GM19193 (cell line): ENCODE results near the gene DCAKD.

Experiments
- POLR2A ChIP-seq: IDR thresholded peaks from 4 replicates; pipeline ENCODE4 v1.6.1; 2011; ENCODE audit not compliant: insufficient read depth, insufficient read length; ENCODE audit errors: extremely low read depth

The DCAKD gene

DNA sequence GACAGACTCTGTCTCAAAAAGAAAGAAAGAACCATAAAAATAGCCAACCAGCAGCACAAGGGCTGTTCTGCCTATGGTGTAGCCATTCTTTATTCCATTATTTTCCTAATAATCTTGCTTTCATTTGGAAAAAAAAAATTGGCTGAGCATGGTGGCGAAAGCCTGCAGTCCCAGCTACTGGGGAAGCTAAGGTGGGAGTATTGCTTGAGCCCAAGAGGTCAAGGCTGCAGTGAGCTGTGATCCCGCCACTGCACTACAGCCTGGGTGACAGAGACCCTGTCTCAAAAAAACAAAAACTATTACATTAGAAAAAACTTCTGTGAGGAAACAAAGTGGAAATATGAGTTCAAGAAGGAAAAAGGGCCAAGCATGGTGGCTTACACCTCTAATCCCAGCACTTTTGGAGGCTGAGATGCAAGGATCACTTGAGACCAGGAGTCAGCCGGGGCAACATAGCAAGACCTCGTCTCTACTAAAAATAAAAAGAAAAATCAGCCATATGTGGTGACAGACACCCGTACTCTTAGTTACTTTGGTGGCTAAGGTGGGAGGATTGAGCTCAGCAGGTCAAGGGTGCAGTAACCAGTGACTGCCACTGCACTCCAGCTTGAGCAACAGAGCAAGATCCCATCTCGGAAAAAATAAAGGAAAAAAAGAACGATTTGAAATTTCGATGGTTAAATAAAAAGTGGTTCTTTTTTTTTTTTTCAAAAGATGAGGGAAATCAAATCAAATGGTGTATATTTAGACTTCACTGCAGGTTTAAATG, 2.5 kb downstream of the DCAKD start:
- TF ChIP-seq POLR2A, result no peak

DNA sequence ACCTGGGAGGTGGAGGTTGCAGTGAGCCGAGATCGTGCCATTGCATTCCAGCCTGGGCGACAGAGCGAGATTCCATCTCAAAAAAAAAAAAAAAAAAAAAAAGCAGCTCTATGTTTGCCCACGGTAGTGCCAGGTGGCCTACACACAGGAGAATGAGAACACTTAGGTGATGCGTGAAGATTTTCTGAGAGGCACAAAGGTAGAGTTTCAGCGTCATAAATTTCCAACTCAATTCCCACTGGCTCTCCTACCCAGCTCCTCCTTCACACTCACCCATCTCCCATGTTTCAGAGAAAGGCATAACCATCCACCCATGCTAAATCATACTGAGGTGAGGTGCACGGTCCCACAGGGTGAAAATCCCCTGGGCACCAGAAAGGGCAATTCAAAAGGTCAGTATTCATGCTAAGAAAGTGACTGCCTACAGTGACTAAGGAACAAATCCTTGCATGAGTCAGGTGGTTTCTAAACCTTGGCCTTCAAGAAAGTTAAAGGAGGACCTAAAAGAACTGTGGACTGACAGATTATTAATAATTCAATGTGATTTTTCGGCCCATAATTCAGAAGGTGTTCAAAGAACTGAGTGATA, 4.8 kb downstream of the DCAKD start:
- no peak for TF ChIP-seq POLR2A

DNA sequence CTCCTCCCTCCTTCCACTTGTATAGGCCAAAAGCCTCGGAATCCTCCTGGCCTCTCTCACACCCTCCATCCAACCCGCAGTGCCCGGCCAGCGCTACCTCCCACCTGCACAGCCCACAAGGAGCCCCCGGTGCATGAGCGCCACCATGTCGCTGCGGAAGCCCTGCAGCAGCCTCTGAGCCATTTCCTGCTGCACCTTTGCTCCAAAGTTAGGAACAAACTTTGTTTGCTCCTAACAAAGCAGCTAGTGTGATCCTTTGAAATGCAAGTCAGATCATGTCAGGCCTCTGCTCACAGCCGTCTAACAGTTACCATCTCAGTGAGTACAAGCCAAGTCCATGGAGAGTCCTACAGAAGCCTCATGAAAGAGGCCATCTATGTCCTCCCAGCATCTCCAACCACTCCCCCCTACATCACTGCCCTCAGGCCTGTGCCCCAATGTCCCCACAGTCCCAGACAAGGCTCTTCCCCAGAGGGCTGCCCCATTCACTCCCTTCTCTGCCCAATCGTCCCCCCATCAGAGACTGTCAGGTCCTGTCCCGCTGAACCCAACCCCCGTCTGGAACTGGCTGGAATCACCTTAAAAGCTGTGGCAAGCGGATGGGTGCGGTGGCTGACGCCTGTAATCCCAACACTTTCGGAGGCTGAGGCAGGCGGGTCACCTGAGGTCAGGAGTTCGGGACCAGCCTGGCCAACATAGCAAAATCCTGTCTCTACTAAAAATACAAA, 7.5 kb downstream of the DCAKD start:
- no peak for TF ChIP-seq POLR2A

DNA sequence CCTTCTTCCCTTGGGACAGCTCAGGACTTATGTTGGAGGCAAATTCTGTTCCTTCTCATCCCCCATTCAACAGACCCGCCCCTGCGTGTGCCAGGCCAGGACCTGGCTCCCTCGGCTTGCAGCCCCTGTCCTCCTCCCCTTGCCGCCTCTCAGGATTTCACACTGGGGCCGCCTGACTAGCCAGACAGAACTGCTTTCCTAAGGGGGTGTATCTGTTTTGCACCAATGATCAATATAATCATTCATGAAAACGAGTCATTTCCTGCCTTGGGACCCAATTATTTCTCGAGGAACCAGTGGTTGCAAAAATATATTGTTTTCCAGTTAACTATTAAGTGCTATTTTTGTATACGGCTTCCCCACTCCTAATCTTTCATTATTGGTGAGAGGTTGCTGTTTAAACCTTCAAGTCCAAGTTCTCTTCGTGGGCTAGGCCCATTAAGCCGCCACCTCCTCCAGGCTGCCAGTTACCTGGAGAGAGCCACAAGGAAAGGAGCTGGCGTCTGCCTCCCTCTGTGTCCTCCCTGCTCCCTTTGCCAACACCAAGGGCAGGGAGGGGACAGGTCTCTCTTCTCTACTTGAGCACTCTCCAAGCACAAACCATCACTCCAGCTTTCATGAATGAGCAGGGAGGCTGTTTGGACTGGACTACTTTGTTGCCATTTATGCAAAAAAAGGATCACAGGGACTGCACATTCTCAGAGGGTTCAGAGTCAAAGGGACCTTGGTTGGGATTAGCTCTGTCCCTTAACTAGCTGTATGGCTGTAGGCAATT, 8.9 kb downstream of the DCAKD start:
- TF ChIP-seq POLR2A, result no peak

DNA sequence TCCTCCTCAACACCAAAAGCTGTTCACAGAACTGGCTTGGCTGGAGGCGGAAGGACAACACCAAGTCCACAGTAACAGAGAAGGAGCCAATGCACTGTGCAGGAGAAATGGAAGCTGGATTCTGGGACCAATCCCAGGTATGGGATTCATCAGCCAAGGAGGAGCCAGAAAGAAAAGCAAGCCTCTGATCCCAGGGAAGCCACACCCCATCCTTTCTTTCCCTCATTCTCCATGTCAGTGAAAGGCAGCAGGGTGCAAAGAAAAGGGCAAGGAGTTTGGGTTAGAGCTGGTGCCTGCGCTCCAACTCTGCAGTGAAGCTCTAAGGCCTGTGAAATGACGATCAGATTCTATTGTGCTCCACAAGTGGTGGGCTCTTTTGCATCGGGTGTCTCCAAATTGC, 11.0 kb downstream of the DCAKD start:
- TF ChIP-seq POLR2A, result no peak

DNA sequence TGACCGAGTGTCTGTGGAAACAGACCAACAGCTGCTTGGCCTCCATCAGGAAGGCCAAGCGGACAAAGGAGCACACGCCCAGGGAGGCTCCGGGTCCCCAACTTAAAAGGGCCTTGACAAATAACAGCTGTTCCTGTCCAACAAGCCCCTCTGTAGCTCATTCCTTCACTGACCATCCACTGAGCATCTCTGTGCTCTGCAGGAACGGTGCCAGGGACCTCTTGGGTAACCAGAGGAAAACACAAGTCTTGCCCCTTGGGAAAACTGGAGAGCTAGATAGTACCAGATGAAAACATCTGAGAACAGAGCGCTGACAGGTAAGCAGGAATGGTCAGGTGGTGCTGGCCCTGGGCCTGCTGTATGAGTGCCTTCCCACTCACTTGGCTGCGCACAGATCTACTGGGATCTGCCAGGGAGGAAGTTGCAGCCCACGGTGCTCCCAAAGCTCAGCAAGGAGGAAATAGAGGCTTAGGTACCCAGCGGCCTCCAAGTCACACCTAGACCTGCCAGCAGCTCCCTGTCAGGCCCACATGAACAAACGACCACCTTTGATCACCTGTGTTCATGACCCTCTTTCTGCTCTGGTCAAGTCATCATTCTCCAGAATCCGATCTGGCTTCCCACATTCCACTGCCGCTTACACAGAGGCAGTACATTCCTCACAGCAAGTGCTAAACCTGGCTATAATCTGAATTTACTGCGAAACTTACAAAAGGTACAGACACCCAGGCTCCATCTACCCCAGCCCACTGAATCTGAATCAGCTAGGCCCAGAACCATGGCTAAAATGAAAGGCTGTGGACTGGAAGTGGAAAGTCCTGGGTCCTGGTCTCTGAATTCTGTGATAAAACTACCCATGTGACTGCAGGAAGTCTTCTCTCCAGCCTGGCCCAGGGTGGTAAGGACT, 12.5 kb downstream of the DCAKD start:
- no peak for TF ChIP-seq POLR2A

DNA sequence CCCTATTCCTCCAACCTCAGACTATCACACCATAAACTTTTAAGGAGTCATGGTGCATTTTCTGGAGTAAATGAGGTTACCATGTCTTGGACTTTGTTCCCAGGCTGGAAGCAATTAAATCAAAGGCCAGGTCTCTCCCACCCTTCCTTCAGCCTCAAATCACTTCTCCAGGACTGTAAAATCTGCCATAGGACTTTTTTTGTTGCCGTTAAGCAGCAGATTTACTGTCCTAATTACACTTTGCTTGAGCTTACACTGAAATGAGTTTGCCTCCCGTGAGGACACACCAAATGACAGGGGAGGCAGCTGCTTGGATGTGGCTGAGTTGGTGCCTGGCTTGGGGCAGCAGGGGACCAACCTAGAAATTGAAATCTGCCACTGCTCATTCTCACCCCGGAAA, 14.7 kb downstream of the DCAKD start:
- no peak for TF ChIP-seq POLR2A

DNA sequence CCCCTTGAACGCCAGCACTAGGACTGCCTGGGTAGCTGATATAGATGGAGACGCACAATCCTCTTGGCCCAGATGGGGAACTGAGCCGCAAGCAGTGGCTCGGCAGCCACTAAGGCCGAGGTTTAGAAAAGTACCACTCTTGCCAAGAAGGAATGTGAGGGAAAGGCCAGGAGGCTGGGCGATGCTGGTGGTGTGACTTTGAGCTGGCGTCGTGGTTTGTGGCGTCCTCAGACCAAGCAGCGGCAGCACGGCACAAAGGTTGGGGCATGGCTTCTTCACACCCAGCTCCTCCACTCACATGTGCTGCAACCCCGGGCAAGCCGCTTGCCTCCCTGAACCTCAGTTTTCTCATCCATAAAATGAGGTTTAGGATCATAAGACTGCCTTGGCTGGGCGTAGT, 15.6 kb downstream of the DCAKD start:
- TF ChIP-seq POLR2A, result no peak

DNA sequence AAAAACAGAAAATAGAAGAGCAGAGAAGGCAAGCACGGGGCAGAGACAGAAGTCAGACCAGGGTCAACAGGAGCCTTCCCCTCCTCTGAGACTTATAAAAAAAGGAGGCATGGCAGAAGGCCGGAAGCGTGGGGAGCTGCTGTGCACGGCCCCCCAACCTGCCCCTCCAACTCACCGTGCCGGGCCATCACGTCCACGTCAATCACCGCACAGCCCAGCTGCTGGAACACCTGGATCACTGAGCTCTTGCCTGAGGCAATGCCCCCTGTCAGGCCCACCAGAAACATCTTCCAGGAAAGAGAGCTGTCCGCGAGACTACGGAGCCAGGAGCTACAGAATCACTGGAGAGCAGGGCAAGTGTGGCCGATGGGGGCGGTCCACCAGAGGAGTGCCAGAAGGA, 16.8 kb downstream of the DCAKD start:
- TF ChIP-seq POLR2A, result no peak

DNA sequence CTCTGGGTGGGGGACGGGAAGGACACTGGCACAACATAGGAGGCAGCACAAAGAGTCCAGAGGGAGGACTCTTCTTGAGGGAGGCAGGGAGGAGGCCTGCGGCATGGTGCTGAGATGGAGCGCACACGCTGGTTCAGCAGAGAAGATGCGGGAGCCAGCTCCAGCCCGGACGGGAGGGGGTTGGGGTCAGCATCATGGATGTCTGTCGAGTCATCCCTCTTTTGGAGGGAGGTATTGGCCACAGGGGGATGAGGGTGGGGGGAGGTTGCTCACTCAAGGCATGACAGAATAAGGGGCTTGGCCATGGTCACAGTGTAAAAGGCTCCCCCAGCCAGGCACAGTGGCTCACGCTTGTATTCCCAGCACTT, 19.3 kb downstream of the DCAKD start:
- TF ChIP-seq POLR2A, result no peak

DNA sequence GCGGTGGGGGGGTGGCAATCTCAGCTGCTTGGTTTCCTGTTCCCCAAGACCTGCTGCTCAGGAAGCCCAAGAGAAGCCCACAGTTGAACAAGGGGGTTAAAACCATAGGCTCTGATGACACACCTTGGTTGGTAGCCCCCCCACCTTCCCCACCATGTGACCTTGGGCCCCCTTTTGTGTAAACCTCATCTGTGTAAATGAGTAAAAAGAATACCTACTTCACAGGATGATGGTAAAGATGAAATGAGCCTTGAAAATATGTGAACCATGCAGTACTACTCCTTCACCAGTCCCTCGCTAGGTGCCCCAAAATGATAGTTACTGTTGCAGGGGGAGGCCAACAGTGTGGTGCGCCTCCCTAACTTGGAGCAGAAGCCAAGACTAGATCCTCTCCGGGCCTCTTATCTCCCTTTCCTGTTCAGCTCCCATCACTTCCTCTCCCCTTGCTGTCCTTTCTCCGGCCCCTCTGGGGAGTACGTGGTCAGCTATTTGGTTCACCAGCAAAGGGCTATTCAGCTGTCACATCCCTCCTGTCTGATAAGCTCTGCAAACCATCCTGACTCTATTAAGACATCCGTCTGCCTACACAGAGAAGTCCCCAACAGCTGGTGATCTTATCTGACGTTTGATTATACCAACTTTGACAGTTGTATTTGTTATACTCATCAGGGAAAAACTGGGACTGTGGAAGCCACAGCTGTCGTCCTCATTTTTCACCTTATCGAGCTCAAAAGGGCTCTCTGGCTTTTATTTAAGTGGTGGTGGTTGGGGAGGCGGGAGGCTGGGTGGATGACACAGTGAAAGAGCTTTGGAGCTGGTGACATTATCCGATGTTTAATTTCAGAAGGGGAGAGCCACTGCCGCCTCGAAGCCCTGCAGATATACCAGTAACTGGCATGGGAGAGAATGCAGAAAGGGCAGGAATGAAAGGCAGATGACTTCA, 19.9 kb downstream of the DCAKD start:
- TF ChIP-seq POLR2A, result no peak

DNA sequence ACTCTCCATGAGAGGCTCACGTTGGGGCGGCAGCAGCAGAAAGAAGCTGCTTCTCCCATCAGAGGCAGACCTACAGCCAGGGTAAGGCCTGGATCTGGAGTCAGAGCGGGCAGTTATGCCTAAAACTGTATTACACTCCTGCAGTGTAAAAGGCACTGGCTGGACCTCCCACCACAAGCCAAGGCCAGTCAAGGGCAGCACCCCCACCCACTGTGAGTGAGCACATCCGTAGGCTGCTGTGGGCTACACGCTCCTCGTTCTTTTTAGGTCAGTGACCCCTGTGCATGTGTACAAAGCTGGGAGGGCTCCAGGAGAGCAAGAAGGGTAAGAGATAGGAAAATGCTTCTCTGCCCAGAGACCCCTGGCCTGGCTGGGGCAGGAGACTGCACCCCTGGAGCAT, 20.7 kb downstream of the DCAKD start:
- no peak for TF ChIP-seq POLR2A

DNA sequence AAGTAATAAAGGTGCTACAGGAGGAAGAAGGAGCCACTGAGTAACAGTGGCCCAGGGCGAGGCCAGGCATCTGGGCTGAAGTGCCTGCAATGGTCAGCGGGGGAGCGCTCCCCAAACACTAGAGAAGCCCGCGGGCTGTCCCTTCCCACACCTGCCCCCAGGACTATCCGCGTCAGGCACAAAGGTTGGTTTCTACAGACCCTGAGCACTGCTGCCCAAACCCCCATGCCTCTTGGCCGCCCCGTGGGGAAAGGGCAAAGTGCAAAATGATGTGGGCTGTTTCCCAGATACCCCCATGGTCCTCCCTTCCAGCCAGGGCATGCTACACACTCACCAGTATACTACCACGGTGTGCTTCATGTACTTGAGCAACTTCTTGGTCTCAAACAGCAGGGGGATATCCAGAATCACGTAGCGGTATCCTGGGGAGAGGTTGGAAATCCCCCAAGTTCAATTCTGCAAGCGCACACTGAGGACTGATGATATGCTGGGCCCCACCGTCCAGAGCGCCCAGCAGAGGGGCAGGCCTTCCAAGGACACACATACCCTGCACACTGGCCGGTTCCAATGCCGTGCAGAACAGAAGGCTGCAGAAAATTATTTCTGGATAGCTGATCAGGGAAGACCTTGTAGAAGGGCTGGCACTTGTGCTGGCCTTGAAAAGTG, 21.5 kb downstream of the DCAKD start:
- no peak for TF ChIP-seq POLR2A
